GM10266 (cell line): ENCODE results near the gene PPFIA2.

ENCODE experiments used
- DNase-seq: peaks from one replicate; pipeline ENCODE4 v3.0.0; 2012; ENCODE audit errors: extremely low spot score
- TF ChIP-seq, protein P1 (sequence below): IDR thresholded peaks from 2 replicates; pipeline ENCODE4 v1.5.1; 2012; ENCODE audit warnings: mild to moderate bottlenecking, low read depth; ENCODE audit not compliant: control insufficient read depth, insufficient read depth; ENCODE audit errors: missing control alignments

The PPFIA2 gene

DNA sequence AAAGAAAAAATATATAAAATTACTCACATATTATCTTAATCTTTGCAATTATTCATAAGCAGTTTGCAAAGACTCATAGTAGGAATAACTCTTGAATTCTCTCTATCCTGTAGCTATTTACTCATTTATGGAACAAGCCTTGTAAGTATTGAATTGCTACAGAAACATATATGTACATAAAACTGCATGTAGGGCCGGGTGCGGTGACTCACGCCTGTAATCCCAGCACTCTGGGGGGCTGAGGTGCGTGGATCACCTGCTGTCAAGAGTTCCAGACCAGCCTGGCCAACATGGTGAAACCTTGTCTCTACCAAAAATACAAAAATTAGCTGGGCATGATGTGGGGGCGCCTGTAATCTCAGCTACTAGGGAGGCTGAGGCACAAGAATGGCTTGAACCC lies 286.2 kb downstream of the PPFIA2 start:
- TF ChIP-seq, protein P1, sequence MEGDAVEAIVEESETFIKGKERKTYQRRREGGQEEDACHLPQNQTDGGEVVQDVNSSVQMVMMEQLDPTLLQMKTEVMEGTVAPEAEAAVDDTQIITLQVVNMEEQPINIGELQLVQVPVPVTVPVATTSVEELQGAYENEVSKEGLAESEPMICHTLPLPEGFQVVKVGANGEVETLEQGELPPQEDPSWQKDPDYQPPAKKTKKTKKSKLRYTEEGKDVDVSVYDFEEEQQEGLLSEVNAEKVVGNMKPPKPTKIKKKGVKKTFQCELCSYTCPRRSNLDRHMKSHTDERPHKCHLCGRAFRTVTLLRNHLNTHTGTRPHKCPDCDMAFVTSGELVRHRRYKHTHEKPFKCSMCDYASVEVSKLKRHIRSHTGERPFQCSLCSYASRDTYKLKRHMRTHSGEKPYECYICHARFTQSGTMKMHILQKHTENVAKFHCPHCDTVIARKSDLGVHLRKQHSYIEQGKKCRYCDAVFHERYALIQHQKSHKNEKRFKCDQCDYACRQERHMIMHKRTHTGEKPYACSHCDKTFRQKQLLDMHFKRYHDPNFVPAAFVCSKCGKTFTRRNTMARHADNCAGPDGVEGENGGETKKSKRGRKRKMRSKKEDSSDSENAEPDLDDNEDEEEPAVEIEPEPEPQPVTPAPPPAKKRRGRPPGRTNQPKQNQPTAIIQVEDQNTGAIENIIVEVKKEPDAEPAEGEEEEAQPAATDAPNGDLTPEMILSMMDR, result no peak
- DNase-seq, result no peak

DNA sequence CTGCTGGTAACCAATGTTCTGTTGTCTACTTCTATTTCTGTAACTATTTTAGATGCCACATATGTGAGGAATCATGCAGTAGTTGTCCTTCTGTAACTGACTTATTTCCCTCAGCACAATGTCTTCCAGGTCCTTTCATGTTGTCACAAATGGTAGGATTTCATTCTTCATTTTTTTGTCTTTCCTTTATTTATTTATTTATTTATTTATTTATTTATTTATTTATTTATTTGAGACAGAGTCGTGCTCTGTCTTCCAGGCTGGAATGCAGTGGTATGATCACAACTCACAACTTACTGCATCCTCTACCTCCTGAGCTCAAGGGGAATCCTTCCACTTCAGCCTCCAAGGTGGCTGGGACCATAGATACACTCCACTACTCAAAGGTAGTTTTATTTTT lies 288.2 kb downstream of the PPFIA2 start:
- no peak for DNase-seq

DNA sequence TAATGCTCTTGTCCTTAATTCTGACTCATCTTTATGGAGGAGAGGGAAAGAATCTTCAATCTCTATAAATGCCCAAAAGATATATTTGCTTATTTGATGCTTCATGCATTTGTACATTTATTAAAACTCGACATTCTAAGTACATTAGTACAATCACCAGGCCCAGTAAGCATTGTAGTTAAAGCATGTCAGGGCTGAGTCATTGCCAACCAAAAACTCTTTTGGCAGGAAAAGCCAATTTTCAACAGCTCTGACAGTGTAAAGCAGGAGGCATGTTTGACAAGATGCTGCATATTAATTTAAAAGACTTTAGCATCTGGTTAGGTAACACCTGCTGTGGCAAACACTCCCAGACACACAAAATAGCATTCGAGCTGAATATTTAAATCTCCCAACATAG lies 290.9 kb downstream of the PPFIA2 start:
- DNase-seq, result no peak
- TF ChIP-seq, protein P1, result no peak

More for the DNA sequence above, 288.2 kb downstream of the PPFIA2 start:
- TF ChIP-seq, protein P1, result no peak

DNA sequence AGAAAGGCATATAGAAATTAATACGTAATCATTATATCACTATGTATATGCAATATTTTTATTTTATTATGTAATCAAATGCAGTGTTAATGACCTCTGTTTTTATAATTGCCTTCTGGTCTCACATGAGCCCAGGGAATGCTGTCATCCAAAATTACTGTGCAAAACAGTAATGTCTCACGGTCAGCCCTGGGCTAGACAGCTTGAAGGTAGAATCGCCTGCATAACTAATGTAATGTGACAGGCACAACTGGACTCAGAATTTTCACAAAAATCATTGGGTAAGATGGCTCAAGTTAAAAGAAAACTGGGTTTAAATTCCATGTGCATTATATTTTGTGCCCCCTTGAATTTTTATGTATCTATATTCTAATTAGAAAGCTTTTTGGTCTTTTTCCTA lies 293.3 kb downstream of the PPFIA2 start:
- no peak for DNase-seq
- TF ChIP-seq, protein P1, result no peak

DNA sequence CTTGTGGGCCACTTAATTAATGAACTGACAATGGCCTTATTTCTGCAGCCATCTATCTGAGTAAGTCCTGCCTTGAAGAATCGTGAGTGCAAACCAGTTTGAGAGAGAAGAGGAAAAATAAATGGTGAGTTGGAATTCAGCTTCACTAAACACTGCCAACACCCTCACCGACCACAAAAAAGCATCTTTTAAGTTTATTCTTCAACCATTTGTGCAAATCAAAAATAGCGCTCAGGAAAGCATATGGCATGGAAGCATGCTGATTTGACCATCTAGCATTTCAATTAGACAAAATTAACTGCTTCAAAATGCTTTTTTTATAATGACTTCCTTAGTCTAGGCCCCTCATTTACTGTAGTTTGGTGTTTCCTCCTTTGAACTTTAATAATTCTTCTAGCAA lies 294.0 kb downstream of the PPFIA2 start:
- no peak for DNase-seq
- TF ChIP-seq, protein P1, result no peak

DNA sequence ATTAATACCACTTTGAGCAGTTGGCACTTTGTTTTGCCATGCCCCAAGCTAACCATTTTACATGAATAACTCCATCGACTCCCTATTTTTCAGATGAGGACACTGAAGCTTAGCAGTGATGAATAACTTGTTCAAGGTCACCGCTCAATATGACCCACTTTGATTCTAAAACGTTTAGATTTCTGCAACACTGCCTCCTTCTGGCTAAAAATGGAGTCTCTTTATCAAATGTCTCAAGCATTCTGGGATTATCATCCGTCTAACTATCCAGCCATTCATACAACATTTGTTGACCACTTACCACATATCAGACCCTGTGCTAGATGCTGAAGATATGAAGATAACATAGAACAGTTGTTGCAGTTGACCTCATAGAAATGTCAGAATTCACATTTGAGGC lies 298.0 kb downstream of the PPFIA2 start:
- DNase-seq, result no peak
- TF ChIP-seq, protein P1, result peak; percentile 27

DNA sequence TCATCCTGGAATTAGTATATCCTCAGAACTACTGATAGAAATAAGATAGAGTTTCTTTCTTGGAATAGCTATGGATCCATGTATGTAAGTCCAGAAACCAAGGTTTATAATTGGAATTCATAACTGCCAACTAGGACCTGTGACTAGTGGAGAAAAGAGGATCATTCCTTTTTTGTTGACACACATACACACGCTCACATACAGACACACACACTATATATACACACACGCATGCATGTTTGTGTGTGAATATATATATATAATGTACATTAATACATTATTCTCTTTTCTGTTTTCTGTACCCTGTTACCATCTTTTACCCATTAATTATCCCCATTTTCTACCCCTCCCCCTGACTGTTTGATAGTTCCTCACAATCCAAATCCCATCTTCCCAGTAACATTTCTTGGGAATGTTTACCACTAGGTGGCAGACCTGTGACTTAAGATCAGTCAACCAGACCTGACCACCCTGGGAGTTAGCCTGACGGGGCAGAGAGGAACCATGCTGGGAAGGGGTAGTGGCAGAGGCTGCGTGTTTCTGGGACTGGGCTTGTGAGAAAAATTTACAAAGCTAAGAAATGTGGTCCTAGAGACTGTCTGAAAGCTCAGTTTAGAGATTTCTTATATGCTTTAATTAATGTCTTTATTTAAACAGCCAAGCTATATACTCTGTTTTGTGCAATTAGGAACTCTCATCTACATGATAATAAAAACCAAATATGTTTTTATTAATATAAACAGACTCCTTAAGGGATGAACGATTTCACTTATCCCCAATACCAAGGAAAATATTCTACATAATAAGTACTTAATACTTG lies 308.0 kb downstream of the PPFIA2 start:
- DNase-seq, result peak; percentile 11
- TF ChIP-seq, protein P1, result peak; percentile 54
